DOHH2 (cell line): ENCODE measurements around the gene ADGRG2.

Source experiments
- CTCF ChIP-seq: fragments of 200-600 bp; sonication (generic); IDR thresholded peaks from one replicate; pipeline ENCODE4 v1.5.1; 2014; ENCODE audit warnings: antibody characterized with exemption, mild to moderate bottlenecking, low read depth, low read length; ENCODE audit not compliant: poor library complexity, severe bottlenecking
- EZH2phosphoT487 ChIP-seq: fragments of 200-600 bp; sonication (generic); IDR thresholded peaks from 2 replicates; pipeline ENCODE4 v1.6.1; 2017; ENCODE audit warnings: borderline replicate concordance, mild to moderate bottlenecking, antibody characterized with exemption, low read length, moderate library complexity, mixed read lengths

DNA sequence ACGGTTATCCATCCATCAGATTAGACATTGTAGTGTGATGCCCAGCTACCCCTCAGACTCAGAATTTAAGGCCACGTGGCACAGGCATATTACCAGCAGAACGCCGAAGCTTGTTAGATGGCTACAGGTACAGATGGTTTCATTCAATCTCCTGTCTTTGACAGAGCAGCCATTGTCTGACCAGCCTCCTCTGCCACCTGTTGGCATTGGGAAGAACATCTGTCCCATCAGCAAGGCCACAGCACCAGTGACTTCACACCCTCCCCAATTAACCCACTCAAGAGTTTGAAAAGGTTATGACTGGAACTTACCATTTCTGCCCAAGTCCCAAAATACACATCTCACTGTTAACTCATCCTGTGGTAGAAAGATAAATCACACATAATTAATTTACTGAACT is 116.4 kb downstream of the ADGRG2 start:
- no peak for TF ChIP-seq CTCF
- TF ChIP-seq EZH2phosphoT487 = no peak
